Astrocyte (in vitro differentiated cells and primary cell): ENCODE data around the gene PTCH2. TPM values are rescaled to one million over a fixed set of nuclear protein-coding genes. Genes with fewer than 3 reads are reported as not detected.

ENCODE experiments used
- DNase-seq: peaks from one replicate; pipeline ENCODE4 v3.0.0-alpha.2; 2010; ENCODE audit warnings: low read depth
- FAIRE-seq: peaks from 2 replicates; lab custom pipeline; 2011; peaks lifted over from hg19 to GRCh38; lab: Jason Lieb, UNC
- H2AFZ ChIP-seq: 2 replicates; pipeline ENCODE4 v1.6.0; 2012; ENCODE audit warnings: low read depth, low read length, inconsistent platforms
- H3K27ac ChIP-seq: 2 replicates; pipeline ENCODE4 v1.5.1; 2011; ENCODE audit warnings: low read depth, low read length, inconsistent platforms
- H3K27me3 ChIP-seq: 2 replicates; pipeline ENCODE4 v1.6.0; 2011; ENCODE audit warnings: low read length, inconsistent platforms; ENCODE audit not compliant: insufficient read depth
- H3K36me3 ChIP-seq: 2 replicates; pipeline ENCODE4 v1.5.1; 2011; ENCODE audit warnings: low read length, inconsistent platforms; ENCODE audit not compliant: insufficient read depth
- H3K4me1 ChIP-seq: 2 replicates; pipeline ENCODE4 v1.5.1; 2011; ENCODE audit warnings: low read length, inconsistent platforms; ENCODE audit not compliant: insufficient read depth
- H3K4me2 ChIP-seq: 2 replicates; pipeline ENCODE4 v1.6.0; 2012; ENCODE audit warnings: low read length, inconsistent platforms
- H3K4me3 ChIP-seq: 2 replicates; pipeline ENCODE4 v1.5.1; 2011; ENCODE audit warnings: low read depth, mild to moderate bottlenecking, low read length, inconsistent platforms; ENCODE audit not compliant: insufficient read depth
- H3K79me2 ChIP-seq: 2 replicates; pipeline ENCODE4 v1.6.0; 2012; ENCODE audit warnings: mild to moderate bottlenecking, low read length, inconsistent platforms; ENCODE audit not compliant: insufficient read depth
- H3K9ac ChIP-seq: 2 replicates; pipeline ENCODE4 v1.6.0; 2012; ENCODE audit warnings: mild to moderate bottlenecking, low read length, inconsistent platforms
- H3K9me3 ChIP-seq: 2 replicates; pipeline ENCODE4 v1.5.1; 2012; ENCODE audit warnings: low read depth, mild to moderate bottlenecking, low read length, inconsistent platforms; ENCODE audit not compliant: insufficient read depth
- H4K20me1 ChIP-seq: 2 replicates; pipeline ENCODE4 v1.6.0; 2012; ENCODE audit warnings: low read length, inconsistent platforms; ENCODE audit not compliant: insufficient read depth
- H3K27ac Mint-ChIP-seq: one replicate; pipeline ENCODE4 v1.8.0; 2021; ENCODE audit warnings: mild to moderate bottlenecking, mixed read lengths; ENCODE audit not compliant: unreplicated experiment
- H3K27me3 Mint-ChIP-seq: one replicate; pipeline ENCODE4 v1.8.0; 2021; ENCODE audit warnings: low read depth, mixed read lengths; ENCODE audit not compliant: unreplicated experiment
- H3K36me3 Mint-ChIP-seq: one replicate; pipeline ENCODE4 v1.8.0; 2021; ENCODE audit warnings: low read depth, mixed read lengths; ENCODE audit not compliant: unreplicated experiment
- H3K4me1 Mint-ChIP-seq: one replicate; pipeline ENCODE4 v1.8.0; 2021; ENCODE audit warnings: low read depth, mixed read lengths; ENCODE audit not compliant: unreplicated experiment
- H3K4me3 Mint-ChIP-seq: one replicate; pipeline ENCODE4 v1.8.0; 2021; ENCODE audit warnings: mild to moderate bottlenecking, moderate library complexity, mixed read lengths; ENCODE audit not compliant: unreplicated experiment
- H3K9me3 Mint-ChIP-seq: one replicate; pipeline ENCODE4 v1.8.0; 2021; ENCODE audit warnings: mild to moderate bottlenecking, mixed read lengths; ENCODE audit not compliant: unreplicated experiment
- CTCF ChIP-seq: IDR thresholded peaks from 2 replicates; pipeline ENCODE4 v1.5.1; 2011; ENCODE audit warnings: low read depth, mild to moderate bottlenecking, inconsistent platforms, low read length, moderate library complexity; ENCODE audit not compliant: insufficient read depth
- EZH2 ChIP-seq: IDR thresholded peaks from 2 replicates; pipeline ENCODE4 v1.6.1; 2012; ENCODE audit warnings: mild to moderate bottlenecking, low read length, inconsistent platforms; ENCODE audit not compliant: insufficient read depth
- total RNA-seq: library from RNA; stranded (reverse); gene quantifications from 2 replicates; pipeline ENCODE4 v1.2.1, GENCODE V29; 2021

PTCH2 gene
- total RNA-seq, 1 donor from 2014 or later: 0.89 TPM

- Histone ChIP-seq H4K20me1 (peaks cover 48% of the 10 kb centered on the region), H3K79me2 (peaks cover 58% of the 10 kb centered on the region), H3K4me3 (no peak overlapping the region), H3K4me1 (peaks cover 54% of the 10 kb centered on the region), H3K4me2 (peak overlapping the region; percentile 99), H3K27ac (no peak overlapping the region), H3K9ac (peak overlapping the region; percentile 90), H3K9me3 (no peaks in the 10 kb centered on the region), H3K27me3 (no peaks in the 10 kb centered on the region), H3K36me3 (peaks cover 40% of the 10 kb centered on the region), H2AFZ (no peak overlapping the region)
- DNase-seq (no peak), FAIRE-seq (no peak)
- H3K27ac Mint-ChIP-seq: peak overlapping the region; percentile 53
- TF ChIP-seq CTCF (no peak), EZH2 (no peak)
- peaks cover 39% of the 10 kb centered on the region for H3K4me1 Mint-ChIP-seq
- H3K27me3 Mint-ChIP-seq: no peaks in the 10 kb centered on the region
- peaks cover 26% of the 10 kb centered on the region for H3K36me3 Mint-ChIP-seq
- H3K4me3 Mint-ChIP-seq: peak overlapping the region; percentile 90
- no peaks in the 10 kb centered on the region for H3K9me3 Mint-ChIP-seq
Measured at GRCh38 chr1:44803312-44804095, 39.5 kb downstream of the PTCH2 start.

GRCh38 chr1:44803062-44803311 lies 40.1 kb downstream of the PTCH2 start:
- Histone ChIP-seq H3K36me3 (peaks cover 40% of the 10 kb centered on the region), H3K4me1 (peaks cover 49% of the 10 kb centered on the region), H3K27me3 (no peaks in the 10 kb centered on the region), H2AFZ (no peak overlapping the region), H3K79me2 (peaks cover 57% of the 10 kb centered on the region), H3K27ac (no peak overlapping the region), H3K9ac (peak overlapping the region; percentile 90), H3K4me3 (peak overlapping the region; percentile 91), H3K4me2 (peak overlapping the region; percentile 99), H3K9me3 (no peaks in the 10 kb centered on the region), H4K20me1 (peaks cover 48% of the 10 kb centered on the region)
- DNase-seq: no peak
- H3K4me3 Mint-ChIP-seq: peak overlapping the region; percentile 90
- FAIRE-seq: no peak
- H3K9me3 Mint-ChIP-seq: no peaks in the 10 kb centered on the region
- peaks cover 34% of the 10 kb centered on the region for H3K4me1 Mint-ChIP-seq
- no peak for TF ChIP-seq CTCF
- no peak for TF ChIP-seq EZH2
- H3K36me3 Mint-ChIP-seq: peaks cover 26% of the 10 kb centered on the region
- H3K27me3 Mint-ChIP-seq: no peaks in the 10 kb centered on the region
- peak overlapping the region; percentile 53 for H3K27ac Mint-ChIP-seq
